GM19328 (cell line): ENCODE results near the gene SEPTIN8.

Experiments
- ATAC-seq: cut with Tn5 transposase; IDR thresholded peaks from one replicate; pipeline ENCODE4 v1.9.1; 2021; ENCODE audit warnings: mild to moderate bottlenecking, moderate library complexity; ENCODE audit not compliant: unreplicated experiment

SEPTIN8 gene

GRCh38 chr5:132714456-132715307 is 62.4 kb downstream of the SEPTIN8 start:
- ATAC-seq, result no peak

GRCh38 chr5:132708645-132709044 is 68.4 kb downstream of the SEPTIN8 start:
- no peak for ATAC-seq

DNA sequence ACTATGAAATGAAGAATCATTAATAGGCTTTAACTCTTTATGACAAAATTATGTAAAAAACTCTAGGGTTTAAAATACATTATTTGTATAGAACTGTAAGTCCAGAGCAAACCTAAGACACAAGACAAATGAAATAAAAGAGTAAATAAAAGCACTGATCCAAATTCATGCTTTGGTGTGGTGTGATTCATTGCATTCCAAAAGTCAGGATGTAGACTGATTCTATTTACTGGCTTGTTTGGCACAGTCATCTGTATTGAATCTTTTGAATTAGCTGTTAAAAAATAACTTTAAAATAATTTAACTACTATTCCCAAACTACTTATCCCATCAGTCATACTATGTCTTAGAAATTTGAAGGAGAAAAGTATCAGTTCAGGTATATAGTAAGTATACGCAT is 72.2 kb downstream of the SEPTIN8 start:
- no peak for ATAC-seq
